HG03097 (cell line): ENCODE data around the gene SOWAHC.

Experiments used
- ATAC-seq: cut with Tn5 transposase; IDR thresholded peaks from one replicate; pipeline ENCODE4 v1.9.1; 2021; ENCODE audit not compliant: unreplicated experiment, low FRiP score

The SOWAHC gene

DNA sequence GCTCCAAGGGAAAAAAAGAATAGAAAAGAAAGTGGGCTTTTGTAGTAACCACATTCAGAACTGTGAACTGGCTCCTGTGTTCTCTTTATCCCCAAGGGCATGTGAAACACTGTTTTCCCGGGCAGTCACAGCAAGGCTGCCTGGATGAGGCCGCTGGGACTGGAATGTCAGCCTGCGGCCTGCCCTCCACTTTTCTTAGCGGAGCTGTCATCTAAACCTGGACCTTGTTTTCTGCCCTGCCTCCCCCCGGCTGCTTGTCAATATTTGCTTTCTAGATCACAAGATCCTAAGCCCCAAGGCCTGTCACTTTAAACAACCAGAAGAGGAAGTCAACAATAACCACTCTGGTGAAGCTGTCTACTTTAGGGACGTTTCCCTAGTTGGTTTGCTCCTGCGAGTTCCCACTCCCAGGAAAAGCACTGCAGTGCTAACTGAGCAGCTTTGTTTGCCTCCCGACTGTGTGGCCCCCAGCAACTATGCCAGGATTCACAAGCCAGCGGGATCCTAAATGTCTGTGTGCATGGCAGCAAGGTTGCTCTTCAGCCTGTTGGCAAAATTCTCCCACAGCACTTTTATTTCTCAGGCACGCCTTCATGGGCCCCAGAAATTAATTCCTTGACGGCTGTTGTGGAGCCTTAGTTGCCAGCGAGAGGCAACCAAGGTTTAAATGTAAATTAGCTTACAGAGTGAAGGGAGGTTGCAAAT lies 30.6 kb downstream of the SOWAHC start:
- no peak for ATAC-seq

DNA sequence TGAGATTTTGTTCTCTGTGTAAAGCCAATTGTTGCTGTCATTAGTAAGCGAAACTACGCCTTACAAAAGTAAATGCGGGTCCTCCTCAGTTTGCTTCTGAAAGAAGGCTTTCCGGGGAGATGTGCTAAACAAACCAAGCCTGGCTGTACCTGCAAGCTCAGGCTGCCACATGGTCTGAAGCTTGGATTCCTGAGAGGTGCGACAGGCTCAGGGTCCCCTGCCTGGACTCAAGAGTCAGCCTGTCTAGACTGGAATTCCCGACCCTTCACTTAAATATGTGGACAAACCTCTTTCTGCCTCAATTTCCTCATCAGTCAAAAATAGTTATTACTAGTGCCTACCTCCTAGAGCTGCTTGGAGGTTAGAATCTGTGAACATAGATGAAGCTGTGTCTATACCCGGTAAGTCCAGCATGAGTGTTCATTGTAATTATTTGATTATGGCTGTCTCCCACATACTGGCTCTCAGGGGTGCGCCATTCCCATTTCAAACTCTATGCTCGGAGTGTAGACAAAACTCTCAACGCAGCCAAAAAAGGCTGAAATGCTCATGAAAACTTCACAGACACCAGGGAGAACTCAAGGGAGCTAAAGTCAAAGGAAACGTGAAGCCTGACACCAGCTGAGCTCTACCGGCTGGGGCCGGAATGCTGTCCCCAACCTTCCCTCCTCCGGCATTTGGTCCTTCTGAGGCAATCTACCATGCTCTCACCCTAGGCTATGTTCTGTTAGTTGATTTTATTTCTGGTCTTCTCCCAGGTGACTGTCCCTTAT lies 31.4 kb downstream of the SOWAHC start:
- no peak for ATAC-seq

DNA sequence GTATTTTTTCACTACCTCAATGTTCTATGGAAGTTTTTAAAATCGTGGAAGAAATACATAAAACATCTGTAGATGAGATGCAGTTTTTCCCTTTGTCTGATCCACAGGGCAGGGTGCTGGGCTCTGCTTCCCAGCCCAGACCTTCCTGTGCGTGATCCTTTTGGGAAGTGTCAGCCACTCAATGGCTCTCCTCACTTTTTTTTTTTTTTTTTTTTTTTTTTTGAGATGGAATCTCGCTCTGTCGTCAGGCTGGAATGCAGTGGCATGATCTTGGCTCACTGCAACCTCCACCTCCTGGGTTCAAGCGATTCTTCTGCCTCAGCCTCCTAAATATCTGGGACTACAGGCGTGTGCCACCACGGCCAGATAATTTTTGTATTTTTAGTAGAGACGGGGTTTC lies 32.8 kb downstream of the SOWAHC start:
- ATAC-seq: no peak

DNA sequence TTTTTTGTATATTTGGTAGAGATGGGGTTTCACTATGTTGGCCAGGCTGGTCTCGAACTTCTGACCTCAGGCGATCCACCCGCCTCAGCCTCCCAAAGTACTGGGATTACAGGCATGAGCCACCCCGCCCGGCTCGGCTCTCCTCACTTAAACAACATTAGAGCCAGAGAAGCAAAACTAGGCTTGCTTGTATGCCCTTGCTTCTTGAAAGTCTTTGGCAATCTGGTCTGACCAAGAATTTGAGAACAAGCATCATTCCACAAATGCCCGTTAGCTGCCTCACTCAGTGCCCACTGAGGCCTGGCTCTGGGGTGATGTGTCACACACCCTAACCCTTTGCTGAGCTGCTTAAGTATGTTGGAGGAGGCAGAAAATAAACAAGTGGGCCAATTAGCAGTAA lies 33.5 kb downstream of the SOWAHC start:
- no peak for ATAC-seq

DNA sequence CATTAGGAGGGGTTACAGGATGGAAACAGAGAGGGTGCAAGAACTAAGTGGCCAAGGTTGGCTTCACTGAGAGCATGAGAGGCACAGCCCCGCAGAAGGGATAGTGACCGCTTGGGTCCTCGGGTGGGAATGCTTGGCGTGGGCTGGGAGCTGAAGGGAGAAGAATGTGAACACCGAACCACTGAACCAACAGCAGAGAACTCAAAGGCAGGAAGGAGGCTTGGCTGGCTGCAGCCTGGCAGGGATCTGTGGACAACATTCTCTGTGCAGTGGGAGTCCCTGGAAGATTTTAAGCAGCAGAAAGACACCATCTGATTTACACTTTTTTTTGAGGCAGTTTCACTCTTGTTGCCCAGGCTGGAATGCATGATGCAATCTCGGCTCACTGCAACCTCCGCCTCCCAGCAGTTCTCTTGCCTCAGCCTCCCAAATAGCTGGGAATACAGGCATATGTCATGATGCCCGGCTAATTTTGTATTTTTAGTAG lies 33.9 kb downstream of the SOWAHC start:
- no peak for ATAC-seq

DNA sequence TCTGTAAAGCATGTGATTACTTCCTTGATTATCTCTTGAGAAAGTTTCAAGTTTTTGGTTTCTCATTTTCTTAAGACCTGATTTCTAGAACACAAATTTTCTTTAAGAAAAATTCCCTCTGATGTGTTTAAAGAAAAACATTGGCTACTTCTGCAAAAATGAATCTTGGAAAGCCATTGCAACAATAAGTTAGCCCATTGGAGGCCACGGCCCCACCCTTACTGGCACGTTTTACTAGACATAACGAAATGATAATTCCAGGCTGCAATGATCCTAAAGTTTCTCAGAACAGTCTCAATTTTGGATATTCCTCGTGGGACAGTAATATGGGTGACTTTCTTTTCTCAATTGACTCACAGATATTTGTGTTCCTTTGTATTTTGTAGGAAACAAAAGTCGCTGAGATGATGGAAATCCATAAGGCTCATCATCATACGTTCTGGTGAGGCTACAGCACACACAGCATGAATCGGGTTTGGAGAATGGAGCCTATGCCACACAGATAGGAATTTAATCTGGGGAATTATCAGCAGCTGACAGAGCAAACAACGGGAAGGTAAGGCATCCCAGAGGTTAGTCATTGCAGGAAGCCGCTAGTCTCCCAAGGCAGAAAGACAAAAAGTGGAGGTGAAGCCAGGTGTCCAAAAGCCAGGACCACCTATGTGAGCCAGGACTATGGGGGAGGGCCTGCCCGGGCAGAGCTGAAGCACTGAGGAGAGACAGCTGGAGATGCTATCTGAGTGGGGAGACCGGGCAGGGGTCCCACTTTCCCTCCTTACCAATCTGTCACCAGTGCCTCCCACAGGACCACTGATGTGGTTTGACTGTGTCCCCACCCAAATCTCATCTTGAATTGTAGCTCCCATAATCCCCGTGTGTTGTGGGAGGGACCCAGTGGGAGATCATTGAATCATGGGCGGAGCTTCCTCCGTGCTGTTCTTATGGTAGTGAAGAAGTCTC lies 35.9 kb downstream of the SOWAHC start:
- no peak for ATAC-seq

DNA sequence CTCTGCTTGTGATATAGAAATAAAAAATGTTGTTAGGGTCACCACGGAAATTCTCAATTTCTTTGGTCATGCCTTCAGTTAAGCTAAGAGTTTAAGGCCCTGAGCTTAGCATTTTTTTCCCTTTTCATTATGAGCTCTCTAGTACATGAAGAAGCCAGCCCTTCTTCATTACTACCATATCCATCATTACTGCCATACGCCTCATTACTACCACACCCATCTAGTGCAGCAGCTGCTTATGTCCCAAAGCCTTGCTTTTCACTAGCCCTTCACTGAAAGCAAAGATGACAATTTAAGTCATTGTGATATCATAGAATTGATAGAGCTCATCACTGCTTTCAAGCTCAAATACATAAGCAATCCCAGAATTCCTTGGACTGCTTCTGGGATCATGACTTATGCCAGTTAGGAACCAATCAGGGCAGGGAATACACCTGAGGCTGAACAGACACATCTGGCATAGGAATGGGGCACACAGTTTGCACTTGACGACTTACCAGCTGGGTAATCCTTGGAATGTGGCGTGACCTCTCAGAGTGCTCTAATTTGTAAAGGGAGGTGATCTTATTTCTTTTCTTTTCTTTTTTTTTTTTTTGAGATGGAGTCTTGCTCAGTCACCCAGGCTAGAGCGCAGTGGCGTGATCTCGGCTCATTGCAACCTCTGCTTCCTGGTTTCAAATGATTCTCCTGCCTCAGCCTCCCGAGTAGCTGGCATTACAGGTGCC lies 40.3 kb downstream of the SOWAHC start:
- ATAC-seq: no peak

DNA sequence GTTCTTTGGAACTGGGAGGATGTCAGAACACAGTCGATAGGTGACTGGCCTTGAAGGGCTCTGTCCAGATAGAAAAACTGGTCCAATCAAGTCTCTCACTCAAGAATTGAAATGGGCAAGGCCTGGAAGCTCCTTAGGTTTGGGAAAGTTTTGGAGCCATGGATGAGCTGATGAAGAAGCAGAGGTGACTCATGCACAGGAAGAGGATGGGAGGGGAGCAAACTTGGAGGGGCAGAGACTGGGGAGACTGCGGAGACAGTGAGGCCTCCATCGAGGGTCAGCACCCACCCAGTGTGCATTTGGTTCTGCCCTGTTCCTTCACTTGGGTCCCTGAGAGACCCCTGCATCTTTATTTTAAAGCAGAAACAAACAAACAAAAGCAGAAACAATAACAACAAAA lies 41.1 kb downstream of the SOWAHC start:
- no peak for ATAC-seq

DNA sequence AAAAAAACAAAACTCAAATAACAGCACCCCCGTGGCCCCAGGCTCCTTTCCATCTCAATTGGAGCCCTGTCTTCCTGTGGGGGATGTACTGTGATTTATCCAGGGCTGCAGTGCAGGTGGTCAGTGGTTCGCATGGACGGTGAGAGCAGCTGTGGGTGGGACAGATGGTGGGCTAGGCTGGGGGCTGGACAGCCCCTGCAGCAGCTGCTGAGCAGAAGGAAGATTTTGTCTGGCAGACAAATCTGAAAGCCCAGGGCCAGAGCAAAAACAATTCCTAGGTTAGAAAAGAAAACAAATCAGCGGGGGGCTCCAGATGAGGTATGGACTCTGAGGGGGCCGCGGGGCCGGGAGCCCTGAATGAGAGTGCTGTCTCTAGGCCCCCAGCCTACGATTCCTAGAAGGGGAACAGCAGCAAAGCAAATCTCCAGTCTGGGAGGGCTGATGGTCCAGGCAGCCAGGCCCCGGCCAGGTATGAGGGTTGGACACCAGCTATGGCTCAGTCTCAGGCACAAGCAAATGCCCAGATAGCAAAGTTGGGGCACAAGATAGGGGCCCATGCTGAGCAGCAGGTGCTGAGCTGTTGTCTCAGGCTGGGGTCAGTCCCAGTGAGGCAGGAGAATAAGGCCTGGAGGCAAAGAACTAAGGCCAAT lies 45.4 kb downstream of the SOWAHC start:
- ATAC-seq: no peak

DNA sequence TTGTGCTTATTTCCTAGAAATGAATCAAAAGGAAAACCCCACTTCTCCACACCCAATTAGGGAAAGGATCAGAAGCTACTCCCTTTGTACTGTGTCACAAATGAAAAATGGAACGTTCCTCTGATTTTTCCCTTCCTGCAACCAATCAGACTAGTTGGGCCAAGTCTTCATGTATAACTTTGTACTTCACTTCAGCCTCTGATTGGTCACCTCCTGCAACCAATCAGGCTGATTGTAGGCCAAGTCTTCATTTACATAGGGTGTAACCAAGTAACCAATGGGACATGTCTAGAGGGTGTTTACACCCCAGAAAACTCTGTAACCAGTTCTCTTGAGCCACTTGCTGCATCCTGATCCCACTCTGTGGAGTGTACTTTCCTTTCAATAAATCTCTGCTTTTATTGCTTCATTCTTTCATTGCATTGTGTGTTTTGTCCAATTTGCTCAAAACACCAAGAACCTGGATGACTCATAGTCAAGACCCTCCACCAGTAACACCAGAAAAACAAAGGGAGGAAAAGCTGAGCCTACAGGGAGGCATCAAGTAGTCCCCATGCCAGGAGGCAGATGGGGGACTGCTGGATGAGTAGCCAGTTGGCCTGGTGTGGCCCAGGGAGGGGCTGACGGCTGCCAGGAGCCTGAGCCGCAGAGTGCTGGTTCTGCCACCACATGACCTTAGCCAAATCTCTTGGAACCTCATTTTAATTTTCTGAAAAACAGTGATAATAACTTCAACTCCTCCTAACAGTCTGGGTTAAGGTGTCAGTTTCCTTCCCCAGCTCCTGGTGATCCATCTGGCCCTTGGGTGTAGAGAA lies 46.1 kb downstream of the SOWAHC start:
- ATAC-seq: no peak

DNA sequence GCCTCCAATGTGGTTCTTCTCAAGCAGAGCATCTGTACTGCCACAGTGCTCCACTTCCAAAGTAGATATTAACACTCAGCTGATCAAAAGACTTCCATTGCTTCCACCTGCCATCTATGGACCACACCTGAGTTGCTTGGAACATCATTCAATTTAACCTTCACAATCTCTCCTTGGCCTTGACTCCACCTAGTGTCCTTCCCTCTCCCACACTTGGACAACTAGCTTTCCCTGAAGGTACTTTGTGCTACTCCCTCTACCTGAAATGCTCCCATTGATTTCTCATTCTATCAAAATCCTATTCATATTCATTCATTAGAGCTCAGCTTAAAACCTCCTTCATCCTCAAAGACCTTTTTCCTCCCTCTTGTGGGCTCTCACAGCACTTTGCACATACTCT lies 48.7 kb downstream of the SOWAHC start:
- ATAC-seq: no peak

DNA sequence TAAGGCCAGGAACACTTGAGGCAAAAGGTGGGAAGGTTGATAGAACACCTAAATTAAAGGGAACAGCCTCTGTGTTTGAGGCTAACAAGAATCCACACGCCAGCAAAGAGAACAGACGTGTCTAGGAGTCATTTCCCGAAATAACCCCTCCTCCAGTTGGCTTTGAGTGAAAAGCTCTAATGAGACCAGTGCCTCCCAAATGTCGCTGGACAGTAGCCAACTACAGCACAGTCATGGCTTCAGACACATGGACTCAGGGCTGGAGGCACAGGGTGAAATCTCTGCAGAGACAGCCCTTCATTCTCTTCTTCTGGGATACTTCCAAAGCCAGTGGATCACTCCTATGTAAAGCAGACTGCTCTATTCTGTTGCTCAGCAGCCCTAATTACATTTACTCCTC lies 49.6 kb downstream of the SOWAHC start:
- no peak for ATAC-seq

DNA sequence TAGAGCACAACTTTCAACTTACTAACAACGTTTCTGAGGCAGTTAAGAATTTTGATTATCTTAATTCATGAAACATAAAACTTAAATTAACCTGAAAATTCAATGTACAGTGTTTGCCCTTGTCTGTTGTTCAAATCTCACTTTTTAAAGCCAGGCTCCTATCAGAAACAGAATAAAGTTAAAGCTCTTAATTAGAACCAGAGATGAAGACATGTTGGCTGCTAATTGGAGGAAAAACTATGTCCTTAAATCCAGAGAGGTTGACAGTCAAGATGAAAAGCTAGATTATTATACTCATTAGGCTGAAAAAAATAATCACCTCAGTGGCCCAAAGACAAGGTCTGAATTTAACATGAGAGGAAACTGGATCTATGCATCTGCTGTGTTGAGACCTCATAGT lies 52.3 kb downstream of the SOWAHC start:
- no peak for ATAC-seq
